Stomach smooth muscle (tissue), 2 donors: Measurements from ENCODE around the gene CREG2.

Source experiments
- H3K27ac ChIP-seq: one replicate; pipeline ENCODE4 v1.7.0; 2013; ENCODE audit warnings: mild to moderate bottlenecking, low read length, inconsistent platforms
- H3K27me3 ChIP-seq, 2 donors: one replicate each; pipeline ENCODE4 v1.7.0; 2013; ENCODE audit warnings: low read length in 2 of 2; ENCODE audit not compliant: insufficient read depth in 2 of 2, control insufficient read depth in 1 of 2
- H3K36me3 ChIP-seq, 2 donors: one replicate each; pipeline ENCODE4 v1.7.0; 2013; ENCODE audit warnings: low read length in 2 of 2; ENCODE audit not compliant: control insufficient read depth in 2 of 2, insufficient read depth in 2 of 2
- H3K4me1 ChIP-seq: one replicate; pipeline ENCODE4 v1.7.0; 2013; ENCODE audit warnings: low read length; ENCODE audit not compliant: control insufficient read depth, insufficient read depth
- H3K4me3 ChIP-seq, 2 donors: one replicate each; pipeline ENCODE4 v1.7.0; 2013; ENCODE audit warnings: low read length in 2 of 2
- H3K9ac ChIP-seq, 2 donors: one replicate each; pipeline ENCODE4 v1.7.0; 2013; ENCODE audit warnings: low read length in 2 of 2, mild to moderate bottlenecking in 1 of 2
- H3K9me3 ChIP-seq, 2 donors: one replicate each; pipeline ENCODE4 v1.7.0; 2013; ENCODE audit warnings: low read length in 2 of 2; ENCODE audit not compliant: control insufficient read depth in 2 of 2
- donor health status: healthy.
- donor health status: Pancreatic carcinoma.

Gene CREG2

DNA sequence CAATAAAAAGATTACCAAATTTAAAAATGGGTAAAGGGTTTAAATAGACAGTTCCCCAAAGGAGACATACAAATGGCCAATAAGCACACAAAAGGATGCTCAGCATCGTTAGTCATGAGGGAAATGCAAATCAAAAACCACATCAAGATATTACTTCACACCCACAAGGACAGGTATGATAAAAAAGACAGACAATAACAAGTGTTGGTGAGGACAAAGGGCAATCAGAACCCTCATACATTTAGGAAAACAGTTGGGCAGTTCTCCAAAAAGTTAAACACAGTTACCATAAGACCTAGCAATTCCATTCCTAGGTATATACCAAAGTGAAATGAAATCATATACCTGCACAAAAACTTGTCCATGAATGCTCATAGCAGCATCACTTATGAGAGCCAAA is 14.5 kb downstream of the CREG2 start:
- no peak overlapping the region for H3K27ac ChIP-seq
- H3K4me3 ChIP-seq: no peak overlapping the region
- H3K9me3 ChIP-seq: no peaks in the 10 kb centered on the region
- no peaks in the 10 kb centered on the region for H3K36me3 ChIP-seq
- H3K4me1 ChIP-seq: no peaks in the 10 kb centered on the region
- H3K9ac ChIP-seq: no peak overlapping the region
- H3K27me3 ChIP-seq: no peaks in the 10 kb centered on the region

DNA sequence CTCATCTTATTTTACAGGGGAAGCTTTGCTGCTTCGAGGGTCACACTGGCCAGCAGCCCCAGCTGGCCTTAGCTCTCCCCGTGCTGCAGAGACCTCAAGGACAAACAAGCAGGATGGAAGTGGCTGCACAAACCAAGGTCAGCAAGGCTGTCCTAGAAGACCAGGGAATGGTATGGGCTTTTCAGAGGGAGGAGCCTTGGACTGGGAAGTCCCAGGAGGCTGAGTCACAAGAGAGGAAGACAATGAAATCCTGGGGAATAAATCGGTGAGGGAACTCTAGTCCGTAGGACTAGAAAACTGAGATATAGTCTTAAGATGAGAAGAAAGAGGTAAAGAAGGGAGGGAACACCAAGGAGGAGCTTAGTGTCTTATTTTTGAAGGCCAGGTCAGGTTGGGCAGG is 15.7 kb downstream of the CREG2 start:
- H3K36me3 ChIP-seq: no peaks in the 10 kb centered on the region
- no peaks in the 10 kb centered on the region for H3K27me3 ChIP-seq
- H3K9me3 ChIP-seq: no peaks in the 10 kb centered on the region
- H3K4me3 ChIP-seq: no peak overlapping the region
- H3K9ac ChIP-seq: no peak overlapping the region
- no peak overlapping the region for H3K27ac ChIP-seq
- no peaks in the 10 kb centered on the region for H3K4me1 ChIP-seq

DNA sequence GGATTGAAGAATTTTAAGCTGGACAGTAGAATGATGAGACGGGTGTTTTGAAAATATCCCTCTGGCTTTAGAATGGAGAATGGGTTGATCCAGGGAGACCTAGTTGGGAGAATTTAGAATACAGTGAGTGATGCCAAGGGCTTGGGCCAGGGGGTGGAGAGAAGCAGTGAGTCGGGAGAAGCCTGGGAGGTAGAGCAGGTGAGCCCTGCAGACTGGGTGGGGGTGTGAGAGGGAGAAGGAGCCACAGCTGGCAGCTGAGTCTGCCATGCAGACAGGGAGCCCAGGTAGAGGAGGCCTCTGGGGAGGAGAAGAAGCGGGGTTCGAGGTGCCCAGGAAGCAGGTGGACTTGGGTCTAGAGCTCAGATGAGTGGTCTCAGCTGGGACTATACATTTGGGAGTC is 18.2 kb downstream of the CREG2 start:
- H3K36me3 ChIP-seq: no peaks in the 10 kb centered on the region
- H3K4me3 ChIP-seq: no peak overlapping the region
- no peaks in the 10 kb centered on the region for H3K9me3 ChIP-seq
- H3K9ac ChIP-seq: no peak overlapping the region
- H3K4me1 ChIP-seq: no peaks in the 10 kb centered on the region
- H3K27me3 ChIP-seq: no peaks in the 10 kb centered on the region
- H3K27ac ChIP-seq: no peak overlapping the region

DNA sequence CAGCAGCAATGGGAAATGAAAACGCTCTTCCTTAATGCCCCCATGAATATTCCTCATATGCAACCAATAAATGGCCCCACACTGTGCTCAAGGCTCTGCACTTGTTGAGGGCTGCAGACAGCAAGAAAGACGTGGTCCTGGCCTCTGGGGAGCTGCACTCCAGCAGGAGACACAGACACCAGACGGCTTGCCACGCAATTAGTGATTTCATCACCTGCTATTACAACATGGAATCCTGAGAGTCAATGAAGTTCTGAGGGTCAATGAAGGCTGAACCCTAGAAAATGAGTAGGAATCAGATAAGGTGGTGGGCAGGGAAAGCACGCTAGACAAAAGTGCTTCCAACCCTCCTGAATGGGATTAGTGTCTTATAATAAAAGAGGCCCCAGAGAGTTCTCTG is 18.9 kb downstream of the CREG2 start:
- no peaks in the 10 kb centered on the region for H3K36me3 ChIP-seq
- no peak overlapping the region for H3K9ac ChIP-seq
- no peaks in the 10 kb centered on the region for H3K27me3 ChIP-seq
- H3K27ac ChIP-seq: no peak overlapping the region
- no peaks in the 10 kb centered on the region for H3K9me3 ChIP-seq
- H3K4me1 ChIP-seq: no peaks in the 10 kb centered on the region
- H3K4me3 ChIP-seq: no peak overlapping the region

DNA sequence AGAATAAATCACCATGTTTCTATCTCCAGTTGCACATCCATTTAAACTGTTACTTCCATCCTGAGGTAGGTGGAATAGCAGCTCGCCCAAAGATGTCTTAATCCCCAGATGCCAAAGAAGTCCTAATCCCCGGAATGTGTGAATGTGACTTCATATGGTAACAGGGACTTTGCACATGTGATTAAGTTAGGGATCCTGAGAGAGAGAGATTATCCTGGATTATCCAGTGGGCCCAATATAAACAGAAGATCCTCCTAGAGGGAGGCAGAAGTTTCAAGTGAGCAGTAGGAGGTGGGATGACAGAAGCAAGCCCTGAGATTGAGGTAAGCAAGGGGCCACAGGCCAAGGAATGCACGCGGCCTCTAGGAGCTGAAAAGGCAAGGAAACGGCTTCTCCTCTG is 19.8 kb downstream of the CREG2 start:
- H3K4me3 ChIP-seq: no peak overlapping the region
- H3K36me3 ChIP-seq: no peaks in the 10 kb centered on the region
- no peaks in the 10 kb centered on the region for H3K9me3 ChIP-seq
- no peak overlapping the region for H3K9ac ChIP-seq
- H3K27ac ChIP-seq: no peak overlapping the region
- no peaks in the 10 kb centered on the region for H3K4me1 ChIP-seq
- H3K27me3 ChIP-seq: no peaks in the 10 kb centered on the region

DNA sequence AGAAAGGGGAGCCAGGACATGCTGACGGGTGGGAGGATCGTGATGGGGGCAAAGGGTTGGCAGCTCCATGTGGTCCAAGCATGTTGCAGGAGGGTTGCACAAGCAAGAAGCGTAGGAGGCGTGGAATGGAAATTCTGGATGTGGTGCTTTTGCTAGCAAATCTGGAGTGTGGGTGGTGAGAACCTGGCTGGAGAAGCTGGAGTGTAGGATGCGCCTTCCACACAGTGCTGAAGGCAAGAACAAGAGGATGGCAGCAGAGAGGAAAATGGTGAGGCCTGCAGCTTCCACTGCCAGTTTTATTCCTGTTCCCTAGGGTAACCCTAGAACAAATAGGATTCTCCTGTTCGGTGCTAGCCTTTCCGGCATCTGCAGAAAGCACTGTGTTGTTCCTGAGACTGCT is 22.4 kb downstream of the CREG2 start:
- H3K27me3 ChIP-seq: peaks cover 0 to 2% of the 10 kb centered on the region in 2 donors
- no peak overlapping the region for H3K9ac ChIP-seq
- no peaks in the 10 kb centered on the region for H3K9me3 ChIP-seq

DNA sequence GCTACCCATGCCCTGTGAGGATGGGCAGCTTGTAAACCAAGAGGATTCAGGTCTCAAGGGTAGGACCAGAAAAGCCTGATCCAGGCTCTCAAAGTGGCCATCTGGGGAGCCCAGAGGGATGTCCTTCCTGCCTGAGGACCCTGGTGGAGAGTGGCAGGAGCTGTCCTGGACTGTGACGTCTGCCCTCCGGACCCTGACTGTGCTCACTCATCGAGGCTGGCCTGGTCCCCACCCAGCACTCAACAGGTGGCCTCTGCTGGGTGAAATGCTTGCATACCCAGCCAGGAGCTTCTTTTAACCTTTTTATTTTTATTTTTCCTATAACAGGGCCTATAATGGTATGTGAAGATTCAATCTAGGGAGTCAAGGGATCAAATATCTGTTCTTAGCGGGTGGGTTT is 24.5 kb downstream of the CREG2 start:
- no peaks in the 10 kb centered on the region for H3K36me3 ChIP-seq
- no peaks in the 10 kb centered on the region for H3K4me1 ChIP-seq
- peaks cover 0 to 2% of the 10 kb centered on the region in 2 donors for H3K27me3 ChIP-seq
- no peak overlapping the region for H3K27ac ChIP-seq
- no peaks in the 10 kb centered on the region for H3K9me3 ChIP-seq
- no peak overlapping the region for H3K9ac ChIP-seq
- no peak overlapping the region for H3K4me3 ChIP-seq

More for the DNA sequence above, 22.4 kb downstream of the CREG2 start:
- Histone ChIP-seq H3K27ac (no peak overlapping the region), H3K36me3 (no peaks in the 10 kb centered on the region), H3K4me1 (no peaks in the 10 kb centered on the region), H3K4me3 (no peak overlapping the region)

DNA sequence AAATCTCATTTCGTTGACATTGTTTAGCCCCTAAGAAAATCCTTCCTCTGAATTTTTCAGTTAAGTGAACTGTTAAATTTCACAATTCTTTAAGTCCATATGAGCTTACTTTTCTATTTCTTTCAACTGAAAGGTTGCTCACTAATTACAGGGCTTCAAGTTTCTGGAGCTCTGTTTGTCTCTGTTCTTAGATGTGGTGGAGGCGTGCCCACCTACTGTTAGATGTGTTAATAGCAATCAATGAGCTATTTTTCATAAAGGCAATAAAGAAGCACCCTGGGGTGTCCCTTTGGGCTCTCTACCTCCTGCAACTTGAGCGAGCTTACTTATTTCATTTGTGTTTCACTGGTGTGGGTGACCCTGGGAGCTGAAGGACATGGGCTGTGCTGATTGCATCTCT is 25.0 kb downstream of the CREG2 start:
- H3K4me3 ChIP-seq: no peak overlapping the region
- no peak overlapping the region for H3K27ac ChIP-seq
- H3K27me3 ChIP-seq: peaks cover 0 to 2% of the 10 kb centered on the region in 2 donors
- H3K9ac ChIP-seq: no peak overlapping the region
- no peaks in the 10 kb centered on the region for H3K36me3 ChIP-seq
- no peaks in the 10 kb centered on the region for H3K9me3 ChIP-seq
- H3K4me1 ChIP-seq: no peaks in the 10 kb centered on the region

DNA sequence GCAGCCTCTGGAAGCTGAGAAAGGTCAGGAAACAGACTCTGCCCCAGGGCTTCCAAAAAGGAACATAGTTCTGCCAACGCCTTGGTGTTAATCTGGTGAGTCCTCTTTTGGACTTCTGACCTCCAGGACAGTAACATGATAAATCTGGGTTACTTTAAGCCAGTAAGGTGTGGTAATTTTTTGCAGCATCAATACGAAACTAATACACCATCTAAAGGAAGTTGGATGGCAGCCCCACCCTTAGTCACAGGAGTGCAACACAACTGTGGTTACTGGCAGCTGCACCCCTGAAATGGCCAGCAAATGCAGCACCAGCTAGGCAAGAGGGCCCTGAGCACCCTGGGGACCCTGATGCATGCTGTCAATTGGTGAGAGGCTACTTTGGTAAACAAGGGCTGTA is 25.8 kb downstream of the CREG2 start:
- H3K9me3 ChIP-seq: no peaks in the 10 kb centered on the region
- H3K27me3 ChIP-seq: peaks cover 0 to 2% of the 10 kb centered on the region in 2 donors
- no peaks in the 10 kb centered on the region for H3K36me3 ChIP-seq
- no peak overlapping the region for H3K27ac ChIP-seq
- H3K4me3 ChIP-seq: no peak overlapping the region
- H3K9ac ChIP-seq: no peak overlapping the region
- no peaks in the 10 kb centered on the region for H3K4me1 ChIP-seq

DNA sequence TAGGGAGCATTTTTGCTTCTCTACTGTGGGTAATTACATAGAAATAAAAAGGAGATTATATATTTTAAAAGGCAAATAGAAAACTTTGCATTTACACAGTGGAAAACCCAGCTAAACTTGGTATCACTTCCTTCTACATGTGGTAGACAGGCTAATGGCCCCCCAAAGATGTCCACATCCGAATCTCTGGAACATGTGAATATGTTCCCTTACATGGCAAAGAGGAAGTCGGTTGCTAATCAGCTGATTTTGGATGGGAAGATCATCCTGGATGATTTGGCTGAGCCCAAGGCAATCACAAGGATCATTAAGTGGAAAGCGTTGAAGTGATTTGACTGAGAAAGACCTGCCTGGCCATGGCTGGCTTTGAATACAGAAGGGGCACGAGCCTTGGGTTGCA is 26.2 kb downstream of the CREG2 start:
- Histone ChIP-seq H3K36me3 (no peaks in the 10 kb centered on the region), H3K9me3 (no peaks in the 10 kb centered on the region), H3K4me1 (no peaks in the 10 kb centered on the region), H3K27me3 (peaks cover 0 to 2% of the 10 kb centered on the region in 2 donors), H3K9ac (no peak overlapping the region), H3K4me3 (no peak overlapping the region), H3K27ac (no peak overlapping the region)

DNA sequence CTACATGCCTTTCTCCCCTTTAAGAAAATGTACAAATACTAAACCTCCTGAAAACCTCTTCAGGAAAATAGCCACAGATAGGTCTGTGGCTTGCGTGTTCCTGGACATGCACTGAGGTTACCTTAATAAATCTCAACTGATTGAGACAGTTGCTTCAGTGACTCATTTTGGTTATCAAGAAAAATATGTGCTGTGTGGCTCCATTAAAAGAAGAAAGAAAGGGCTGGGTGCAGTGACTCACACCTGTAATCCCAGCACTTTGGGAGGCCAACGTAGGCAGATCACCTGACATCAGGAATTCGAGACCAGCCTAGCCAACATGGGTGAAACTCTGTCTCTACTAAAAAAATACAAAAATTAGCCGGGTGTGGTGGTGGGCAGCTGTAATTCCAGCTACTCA is 27.1 kb downstream of the CREG2 start:
- Histone ChIP-seq H3K27ac (no peak overlapping the region), H3K4me3 (no peak overlapping the region), H3K9ac (no peak overlapping the region), H3K9me3 (no peaks in the 10 kb centered on the region), H3K36me3 (no peaks in the 10 kb centered on the region), H3K27me3 (peaks cover 0 to 2% of the 10 kb centered on the region in 2 donors), H3K4me1 (no peaks in the 10 kb centered on the region)
